GM19397 (cell line): ENCODE data around the gene KDM5B.
"Not testable (repeated sequence)": the region's sequence is repeated elsewhere in the genome, so short reads cannot be mapped to it uniquely, and the experiment has no call there.

ENCODE experiments used
- ATAC-seq: cut with Tn5 transposase; IDR thresholded peaks from one replicate; pipeline ENCODE4 v1.9.1; 2021; ENCODE audit warnings: mild to moderate bottlenecking, moderate library complexity; ENCODE audit not compliant: unreplicated experiment

KDM5B gene

DNA sequence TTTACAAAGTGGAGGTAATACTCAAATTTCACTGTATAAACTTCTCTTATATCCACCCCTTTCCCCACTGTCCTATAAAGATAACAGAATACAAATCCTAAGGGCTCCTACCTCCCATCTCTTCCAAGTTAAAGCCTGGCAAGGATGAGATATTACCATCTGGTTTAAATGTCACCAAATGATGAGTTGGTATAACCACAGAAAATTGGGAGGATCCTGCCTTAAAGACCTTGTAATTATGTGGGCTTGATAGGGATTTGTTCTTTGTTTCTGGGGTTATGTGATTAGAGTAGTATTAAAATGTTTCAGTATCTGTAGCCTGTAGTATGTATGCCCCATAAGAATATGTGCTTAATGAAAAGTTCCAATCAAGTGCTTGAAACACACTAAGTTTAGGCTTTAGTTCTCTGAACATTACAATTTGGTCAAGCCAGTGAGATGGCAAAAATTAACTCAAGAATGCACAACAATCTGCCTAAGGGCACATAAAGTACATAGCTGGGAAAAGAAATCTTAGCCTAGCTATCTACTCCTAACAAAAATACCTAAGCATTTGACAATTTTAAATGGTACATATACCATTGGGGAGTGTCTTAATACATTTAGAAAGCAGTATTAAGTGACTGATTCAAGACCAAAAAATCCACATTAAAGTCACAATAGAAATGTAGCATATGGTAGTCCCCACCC is 14.0 kb downstream of the KDM5B start:
- ATAC-seq: no peak

DNA sequence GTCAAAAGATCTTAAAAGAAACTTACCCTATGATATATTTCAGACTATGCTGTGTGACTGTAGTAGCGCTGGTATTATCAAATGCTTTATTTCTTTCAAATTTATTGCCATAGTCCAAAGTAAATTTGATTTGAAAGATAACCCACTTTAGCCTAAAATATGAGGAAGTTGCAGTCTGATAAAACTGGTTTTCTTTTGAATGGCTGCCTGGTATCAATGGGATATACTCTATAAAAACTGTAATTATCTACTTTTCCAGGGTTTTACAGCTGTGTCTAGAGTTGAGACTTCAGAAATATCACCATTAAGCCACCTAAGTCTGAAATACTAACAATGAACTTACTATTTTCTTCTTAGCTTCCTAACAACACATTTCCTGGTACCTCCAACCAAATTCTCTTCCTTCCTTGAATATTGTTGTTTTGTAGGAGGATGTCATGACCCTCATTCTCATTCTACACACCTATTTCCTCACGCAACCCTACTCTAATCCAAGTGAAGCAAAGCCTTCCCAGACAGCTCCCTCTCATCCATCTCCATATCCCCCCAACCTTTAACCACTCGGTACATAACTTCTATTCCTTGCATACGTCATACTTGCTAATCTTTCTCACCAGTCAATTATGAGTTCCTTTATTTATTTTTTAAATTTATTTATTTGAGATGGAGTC is 17.0 kb downstream of the KDM5B start:
- ATAC-seq: no peak

DNA sequence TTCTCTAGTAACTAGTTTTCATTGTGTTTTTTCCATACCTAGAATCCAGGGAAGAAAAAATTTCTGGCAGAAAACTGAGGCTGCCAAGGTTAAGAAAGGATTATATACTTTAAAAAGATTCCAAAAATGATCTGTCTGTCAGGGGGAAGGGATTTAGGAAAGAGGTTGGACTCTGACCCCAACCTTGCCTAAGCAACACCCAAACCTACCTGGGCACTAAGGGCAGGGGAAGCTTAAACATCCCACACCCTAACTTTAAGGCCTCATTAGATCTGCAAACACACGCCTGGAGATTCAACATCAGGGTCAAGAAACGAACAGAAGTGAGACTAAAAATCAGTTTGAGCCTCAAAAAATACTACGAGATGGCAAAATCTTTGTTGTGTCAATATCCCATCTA is 19.4 kb downstream of the KDM5B start:
- ATAC-seq: no peak

DNA sequence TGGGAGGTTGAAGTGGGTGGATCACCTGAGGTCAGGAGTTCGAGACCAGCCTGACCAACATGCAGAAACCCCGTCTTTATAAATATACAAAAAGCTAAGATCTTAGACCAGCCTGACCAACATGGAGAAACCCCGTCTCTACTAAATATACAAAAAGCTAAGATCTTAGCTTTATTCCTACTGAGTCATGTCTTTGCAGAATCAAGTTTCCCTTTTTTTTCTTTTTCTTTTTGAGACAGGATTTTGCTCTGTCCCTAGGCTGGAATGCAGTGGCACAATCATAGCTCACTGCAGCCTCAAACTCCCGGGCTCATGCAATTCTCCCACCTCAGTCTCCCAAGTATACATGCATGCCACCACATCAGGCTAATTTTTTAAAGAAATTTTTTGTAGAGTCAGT is 21.4 kb downstream of the KDM5B start:
- no peak for ATAC-seq

DNA sequence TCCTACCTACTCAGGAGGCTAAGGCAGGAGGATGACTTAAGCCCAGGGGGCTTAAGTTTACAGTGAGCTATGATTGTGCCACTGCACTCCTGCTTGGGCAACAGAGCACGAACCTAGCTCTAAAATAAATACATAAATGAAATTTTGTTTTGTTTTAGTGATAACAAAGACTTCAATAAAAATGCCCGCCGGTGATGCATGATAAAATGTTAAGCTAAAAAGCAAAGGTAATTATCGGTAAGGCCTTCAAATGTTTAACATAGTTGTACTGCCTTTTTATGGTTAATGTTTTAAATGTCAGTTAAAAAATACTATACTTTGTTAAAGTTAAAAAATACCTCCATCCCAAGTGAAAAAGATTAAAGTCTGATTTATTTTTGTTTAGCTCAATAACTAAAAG is 27.0 kb downstream of the KDM5B start:
- no peak for ATAC-seq

DNA sequence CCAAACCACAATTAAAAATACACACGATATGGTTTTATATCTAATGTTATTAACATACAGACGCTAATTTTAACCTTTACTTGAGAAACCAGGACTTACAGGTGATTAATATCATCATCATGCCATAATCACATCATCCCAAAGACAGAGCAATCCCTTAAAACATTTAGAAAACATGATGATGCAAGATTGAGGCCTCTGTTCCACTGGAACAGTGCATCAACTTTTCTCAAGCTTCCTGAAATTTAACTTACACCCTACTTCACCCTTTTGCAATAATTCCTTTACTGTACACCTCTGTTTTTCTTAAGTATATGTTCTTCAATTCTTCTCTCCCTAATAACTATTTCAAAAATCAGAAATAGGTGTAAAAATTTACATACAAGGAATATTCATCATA is 38.1 kb downstream of the KDM5B start:
- no peak for ATAC-seq

DNA sequence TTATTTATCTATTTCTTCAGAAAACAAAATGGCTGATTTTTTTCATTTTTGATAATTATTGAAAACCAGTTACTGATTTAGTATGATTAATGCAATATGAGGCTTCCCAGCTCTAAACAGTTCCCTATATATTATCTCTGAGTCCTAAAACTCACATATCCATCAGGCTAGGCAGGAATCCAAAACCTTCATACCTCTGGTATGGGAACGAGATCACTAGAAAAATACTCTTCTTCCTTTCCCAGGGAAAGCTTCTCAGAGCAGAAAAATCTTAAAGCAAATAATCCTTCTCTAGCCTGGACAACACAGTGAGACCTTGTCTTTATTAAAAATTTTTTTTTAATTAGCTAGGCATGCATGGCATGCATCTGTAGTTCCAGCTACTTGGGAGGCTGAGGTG is 42.5 kb downstream of the KDM5B start:
- no peak for ATAC-seq

DNA sequence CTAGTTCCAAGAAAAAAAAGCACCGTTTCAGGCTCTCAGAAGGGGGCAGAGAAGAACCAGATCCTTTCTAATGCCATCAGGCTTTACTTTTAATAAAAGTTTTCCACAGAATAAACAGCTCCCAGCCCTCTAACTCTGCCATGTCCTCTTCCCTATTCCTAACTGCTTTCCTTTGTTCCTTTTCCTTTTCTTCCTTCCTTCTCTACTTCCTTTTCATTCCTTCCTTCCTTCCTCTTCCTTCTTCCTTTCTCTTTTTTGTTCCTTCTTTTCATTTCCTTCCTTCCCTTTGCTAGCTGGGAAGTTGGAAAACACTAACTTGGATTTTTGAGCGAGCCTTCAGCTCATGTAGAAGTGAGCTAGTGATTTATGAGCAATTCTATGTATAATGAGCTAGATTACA is 46.2 kb downstream of the KDM5B start:
- no peak for ATAC-seq

DNA sequence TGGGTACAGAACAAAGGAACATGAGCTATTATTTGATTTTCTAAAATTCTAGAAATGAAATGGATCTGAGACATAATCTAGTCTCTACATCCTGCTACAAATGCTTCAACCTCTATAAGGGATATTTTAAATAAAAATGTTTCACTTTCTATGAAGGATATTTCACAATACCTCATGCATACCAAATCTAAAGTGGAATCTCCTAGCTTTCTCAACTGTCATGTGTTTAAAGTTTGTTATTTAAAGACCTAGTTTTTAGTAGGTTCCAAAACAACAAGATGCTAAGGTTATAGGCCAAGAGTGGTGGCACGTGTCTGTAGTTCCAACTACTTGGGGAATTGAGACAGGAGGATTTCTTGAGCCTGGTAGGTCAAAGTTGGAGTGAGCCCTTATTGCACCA is 47.6 kb downstream of the KDM5B start:
- no peak for ATAC-seq

DNA sequence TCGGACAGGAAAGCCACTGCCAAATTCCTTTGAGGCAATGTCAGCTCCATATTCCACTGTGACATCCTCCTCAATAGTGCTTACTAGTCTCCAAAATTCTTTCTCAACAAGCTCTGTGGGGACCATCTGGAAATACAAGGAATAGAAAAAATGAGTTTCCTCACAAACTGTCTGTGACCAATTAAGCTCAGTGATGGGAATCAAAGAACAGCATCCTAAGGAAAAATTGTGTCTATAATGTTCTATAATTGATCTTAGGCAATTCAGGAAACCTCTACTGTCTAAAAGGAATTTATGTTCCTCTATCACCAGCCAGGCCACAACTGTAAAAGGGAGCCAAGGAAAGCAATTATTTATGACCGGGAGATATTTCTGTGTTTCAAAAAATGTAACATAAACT is 51.8 kb downstream of the KDM5B start:
- no peak for ATAC-seq

DNA sequence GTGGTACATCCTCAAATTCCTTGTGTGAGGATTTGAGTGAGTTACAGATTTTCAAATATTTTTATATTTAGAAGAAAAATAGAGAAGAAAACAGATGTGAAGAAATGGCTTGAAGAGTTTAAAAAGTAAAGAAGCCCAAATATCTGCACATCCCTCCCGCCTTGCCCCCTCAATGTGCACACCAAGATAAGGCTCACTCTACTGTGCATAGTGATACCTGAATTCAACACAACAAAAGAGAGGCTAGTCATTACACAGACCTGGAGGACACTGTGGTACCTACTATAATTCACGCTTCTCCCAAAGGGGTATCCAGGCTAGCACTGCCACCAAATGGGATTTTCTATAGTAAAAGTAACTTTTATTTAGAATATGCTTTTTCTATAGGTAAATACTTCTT is 53.9 kb downstream of the KDM5B start:
- ATAC-seq: no peak

DNA sequence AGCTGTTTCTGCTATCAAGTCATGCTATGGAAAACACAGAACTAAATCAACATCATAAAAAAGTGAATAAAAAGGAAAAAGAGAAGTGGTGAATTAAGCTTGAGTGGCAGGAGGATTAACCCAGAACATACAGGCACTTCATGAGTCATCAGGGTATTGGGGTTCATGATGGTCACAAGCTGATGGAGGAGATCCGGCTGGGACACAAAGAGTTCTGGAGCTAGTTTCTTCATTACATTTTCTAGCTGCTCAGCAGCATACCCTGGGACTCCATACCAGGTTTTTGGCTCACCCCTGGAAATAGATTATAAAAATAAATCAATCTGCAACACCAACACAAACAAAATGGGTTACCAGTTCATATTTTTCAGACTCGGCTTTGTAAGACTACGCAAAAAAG is 55.4 kb downstream of the KDM5B start:
- ATAC-seq: no peak

DNA sequence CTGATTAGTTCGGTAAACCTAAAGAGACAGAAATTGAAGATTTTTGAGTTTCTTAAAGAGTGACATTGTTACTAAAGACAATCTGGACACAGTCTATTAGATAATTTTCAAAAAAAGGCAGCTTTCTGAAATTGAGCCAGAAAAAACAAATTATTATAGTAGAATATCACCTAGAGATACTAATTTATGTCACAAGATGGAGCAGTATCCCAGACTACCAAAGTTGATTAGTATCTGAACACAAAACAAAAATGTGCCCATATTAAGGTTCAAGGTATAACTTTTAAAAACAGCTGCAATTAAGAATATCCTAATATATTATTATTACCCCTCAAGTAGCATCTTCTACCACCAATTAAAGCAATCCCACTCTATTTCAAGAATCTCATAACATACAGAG is 57.5 kb downstream of the KDM5B start:
- no peak for ATAC-seq

DNA sequence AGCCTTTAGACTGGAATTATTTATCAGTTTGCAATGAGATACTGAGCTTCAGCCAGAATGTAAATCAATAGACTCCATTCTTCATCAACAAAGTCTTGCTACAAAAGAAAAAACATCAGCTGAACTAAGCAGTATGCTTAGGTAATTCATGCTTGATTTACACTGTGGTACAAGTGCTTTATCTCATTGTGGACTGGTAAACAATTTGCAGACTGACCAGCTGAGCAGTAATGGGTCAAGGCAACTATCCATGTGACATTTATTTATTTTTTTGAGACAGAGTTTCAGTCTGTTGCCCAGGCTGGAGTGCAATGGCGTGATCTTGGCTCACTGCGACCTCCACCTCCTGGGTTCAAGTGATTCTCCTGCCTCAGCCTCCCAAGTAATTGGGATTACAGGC is 58.2 kb downstream of the KDM5B start:
- no peak for ATAC-seq

DNA sequence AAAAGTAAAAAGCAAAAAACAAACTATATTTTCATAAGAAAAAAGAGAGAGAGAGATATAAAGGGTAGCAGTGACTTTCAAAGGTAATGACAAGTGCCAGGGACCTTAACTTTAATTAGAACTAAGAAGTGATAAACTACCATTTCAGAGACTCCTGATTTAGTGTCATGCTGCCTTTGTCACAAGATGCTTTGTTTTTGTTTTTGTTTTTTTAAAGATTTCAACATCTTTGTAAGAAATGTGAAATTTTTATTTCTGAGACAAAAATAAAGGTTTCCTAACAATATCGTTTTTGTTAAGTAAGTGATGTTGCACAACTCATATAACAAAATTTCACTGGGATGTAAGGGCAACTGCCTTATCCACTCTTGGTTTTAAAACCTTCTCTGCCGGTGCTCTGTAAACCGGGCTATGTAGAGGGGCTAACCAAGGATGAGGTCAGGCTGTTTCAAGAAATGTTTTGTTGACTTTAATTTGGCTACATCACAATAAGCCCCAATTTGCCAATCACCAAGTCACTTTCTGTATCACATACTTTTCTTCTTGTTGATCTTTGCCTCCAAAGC is 62.8 kb downstream of the KDM5B start:
- no peak for ATAC-seq

DNA sequence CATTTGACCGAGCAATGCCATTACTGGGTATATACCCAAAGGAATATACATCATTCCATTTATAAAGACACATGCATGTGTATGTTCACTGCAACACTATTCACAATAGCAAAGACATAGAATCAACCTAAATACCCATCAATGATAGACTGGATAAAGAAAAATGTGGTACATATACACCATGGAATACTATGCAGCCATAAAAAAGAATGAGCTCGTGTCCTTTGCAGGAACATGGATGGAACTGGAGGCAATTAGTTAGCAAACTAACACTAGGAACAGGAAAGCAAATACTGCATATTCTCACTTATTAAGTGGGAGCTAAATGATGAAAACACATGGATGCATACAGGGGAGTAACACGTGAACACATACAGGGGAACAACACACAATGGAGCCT is 63.5 kb downstream of the KDM5B start:
- ATAC-seq: not testable (repeated sequence)

DNA sequence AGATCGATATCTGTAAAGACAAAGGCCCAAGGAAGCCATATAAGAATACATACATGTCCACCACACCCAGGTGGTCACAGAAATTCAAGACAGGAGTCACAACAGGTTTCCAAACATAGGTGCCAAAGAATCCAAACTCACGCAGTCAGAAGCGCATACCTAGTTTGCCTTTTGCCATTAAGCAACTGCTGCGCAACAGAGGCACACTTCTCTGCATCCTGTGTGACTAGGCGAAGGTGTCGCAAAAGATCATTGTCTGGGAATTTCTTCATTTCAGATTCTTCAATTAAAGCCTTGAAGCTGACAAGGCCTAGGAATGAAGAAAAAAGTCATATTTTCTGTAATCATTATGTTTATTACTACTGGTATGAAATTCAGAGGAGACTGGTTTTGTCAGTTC is 65.7 kb downstream of the KDM5B start:
- no peak for ATAC-seq

DNA sequence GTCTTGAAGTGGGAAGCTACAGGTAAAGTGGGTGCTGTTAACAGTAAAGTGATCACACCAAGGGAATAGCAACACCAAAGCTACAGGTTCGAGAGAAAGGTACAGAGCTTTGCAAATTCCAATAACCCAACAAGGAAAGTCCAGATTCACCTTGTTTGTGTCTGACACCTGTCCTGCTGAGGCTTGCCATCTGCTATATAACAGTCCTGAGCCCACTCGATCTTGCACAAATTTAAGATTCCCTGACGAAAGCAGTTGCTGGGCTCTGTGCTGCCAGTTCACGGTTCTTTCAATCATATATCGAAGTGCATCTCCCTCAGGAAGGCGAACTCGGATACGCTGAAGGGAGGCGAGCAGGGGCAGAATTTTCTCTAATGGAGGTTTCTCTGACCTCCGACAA is 75.0 kb downstream of the KDM5B start:
- ATAC-seq: no peak

DNA sequence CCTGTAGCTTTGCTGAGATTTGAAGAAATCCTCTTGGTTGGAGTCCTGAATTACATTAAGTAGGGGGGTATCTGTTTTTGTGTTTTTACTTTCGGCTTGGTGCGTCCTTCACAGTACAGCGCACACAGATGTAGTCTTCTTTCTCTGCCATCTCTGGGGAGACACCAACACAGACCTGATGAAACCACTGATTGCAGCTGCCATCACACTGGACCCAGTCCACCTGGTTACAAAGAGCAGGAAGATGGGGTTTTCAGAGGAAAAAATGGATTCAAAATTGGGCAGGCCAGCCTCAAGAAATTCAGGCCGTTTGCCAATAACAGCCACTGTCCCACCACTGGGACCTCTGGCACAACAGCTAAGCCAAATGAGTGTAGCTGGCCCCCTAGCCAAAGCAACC is 79.3 kb downstream of the KDM5B start:
- no peak for ATAC-seq

DNA sequence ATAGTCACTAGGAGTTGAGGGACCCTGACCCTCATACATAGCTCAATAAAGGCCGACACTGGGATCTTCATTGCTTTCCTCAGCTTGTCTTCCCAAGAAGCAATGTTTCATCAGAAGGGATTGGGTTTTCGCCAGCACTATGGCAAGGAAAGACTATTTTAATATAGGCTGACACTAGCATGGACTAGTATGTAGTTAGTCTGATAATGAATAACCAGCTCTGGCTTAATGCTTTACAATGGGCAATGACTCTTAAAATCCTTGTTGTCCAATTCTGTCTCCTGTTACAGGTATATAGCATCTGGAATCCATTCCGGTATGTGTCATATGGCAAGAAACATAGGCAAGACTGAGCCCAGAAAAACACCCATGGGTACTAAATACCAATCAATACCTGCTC is 82.7 kb downstream of the KDM5B start:
- ATAC-seq: no peak

DNA sequence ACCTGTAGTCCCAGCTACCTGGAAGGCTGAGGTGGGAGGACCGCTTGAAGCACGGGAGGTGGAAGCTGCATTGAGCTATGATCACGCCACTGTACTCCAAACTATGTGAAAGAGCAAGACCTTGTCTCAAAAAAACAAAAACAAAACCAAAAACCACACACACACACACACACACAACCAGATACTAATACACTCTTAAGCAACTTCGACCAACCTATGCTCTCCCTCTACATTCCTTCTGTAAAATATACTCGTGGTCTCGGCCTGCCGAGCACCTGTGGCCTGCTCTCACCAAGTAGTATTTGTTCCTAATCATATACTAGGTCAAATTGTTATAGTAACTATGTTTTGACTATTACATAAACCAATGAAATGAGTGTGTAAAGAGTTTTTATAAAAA is 84.5 kb downstream of the KDM5B start:
- no peak for ATAC-seq

DNA sequence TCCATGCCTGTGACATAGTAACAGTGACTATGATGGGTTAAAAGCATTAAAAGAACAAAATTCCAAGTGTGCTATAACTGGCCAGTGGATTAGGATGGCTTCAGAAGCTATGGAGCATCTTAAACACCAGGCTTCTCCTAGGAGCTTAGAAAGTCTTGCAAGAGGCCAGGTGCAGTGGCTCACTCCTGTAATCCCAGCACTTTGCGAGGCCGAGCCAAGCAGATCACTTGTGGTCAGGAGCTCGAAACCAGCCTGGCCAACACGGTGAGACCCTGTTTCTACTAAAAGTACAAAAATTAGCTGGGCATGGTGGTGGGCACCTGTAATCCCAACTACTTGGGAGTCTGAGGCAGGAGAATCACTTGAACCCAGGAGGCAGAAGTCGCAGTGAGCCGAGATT is 85.2 kb downstream of the KDM5B start:
- not testable (repeated sequence) for ATAC-seq

DNA sequence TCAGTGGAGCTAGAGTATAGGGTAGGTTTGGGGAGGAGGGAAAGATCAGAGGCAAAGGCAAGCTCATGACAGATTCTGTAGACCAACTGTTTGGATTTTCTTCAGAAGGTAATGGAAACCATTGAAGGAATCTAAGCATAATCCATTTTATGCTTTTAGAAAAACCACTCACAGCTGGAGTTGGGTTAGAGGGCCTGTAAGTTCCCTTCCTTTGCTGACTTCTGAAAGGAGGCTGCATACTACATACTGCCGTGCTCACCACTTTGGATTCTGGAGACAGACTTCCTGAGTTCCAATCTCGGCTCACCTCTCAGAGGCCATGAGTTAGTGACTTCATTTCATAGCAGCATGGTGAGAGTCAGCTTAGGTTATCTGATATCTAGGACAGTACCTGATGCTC is 91.6 kb downstream of the KDM5B start:
- no peak for ATAC-seq
